Epithelial cell of prostate (primary cell): ENCODE measurements around the gene TRAPPC11.

Experiments
- DNase-seq: peaks from one replicate; pipeline ENCODE4 v3.0.0-alpha.2; 2011; ENCODE audit warnings: low read depth, low spot score
- H3K27ac ChIP-seq: fragments of 450-650 bp; 2 replicates; pipeline ENCODE4 v1.5.1; 2017; ENCODE audit warnings: mild to moderate bottlenecking

The TRAPPC11 gene

GRCh38 chr4:183747931-183748670, 89.0 kb downstream of the TRAPPC11 start:
- no peak overlapping the region for H3K27ac ChIP-seq
- no peak for DNase-seq

DNA sequence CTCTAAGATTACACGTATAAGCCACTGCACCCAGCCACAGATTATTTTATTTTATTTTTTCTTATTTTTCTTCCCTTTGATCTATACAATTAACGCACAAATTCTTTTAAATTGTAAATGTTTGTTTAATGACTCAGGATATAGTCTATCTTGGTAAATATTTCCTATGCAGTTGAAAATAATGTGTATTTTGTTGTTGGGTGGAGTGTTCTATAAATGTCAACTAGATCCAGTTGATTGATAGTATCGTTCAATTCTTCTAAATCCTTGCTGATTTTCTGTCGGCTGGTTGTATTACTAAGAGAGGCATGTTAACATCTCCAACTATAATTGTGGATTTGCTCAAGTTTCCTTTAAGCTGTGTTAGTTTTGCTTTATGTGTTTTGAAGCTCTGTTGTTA, 92.0 kb downstream of the TRAPPC11 start:
- H3K27ac ChIP-seq = no peak overlapping the region
- DNase-seq = no peak

- no peak overlapping the region for H3K27ac ChIP-seq
- no peak for DNase-seq
Observed at GRCh38 chr4:183755596-183755995, 96.5 kb downstream of the TRAPPC11 start.

DNA sequence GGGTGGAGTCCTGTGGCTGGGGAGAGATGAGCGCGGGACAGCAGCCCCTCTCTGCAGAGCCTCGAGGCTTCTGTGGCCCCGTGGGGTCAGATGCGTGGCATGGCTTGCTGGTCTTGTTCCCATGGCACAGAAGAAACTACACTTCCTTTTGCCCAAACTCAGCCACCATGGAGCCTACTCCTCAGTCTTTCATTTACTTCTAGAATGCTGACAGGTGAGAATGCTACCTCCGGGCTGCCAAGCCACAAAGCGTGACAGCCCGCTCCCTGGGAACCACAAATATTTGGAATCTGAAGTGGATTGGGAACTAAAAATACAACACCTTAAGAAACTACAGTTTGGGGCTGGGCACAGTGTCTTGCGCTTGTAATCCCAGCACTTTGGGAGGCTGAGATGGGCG, 98.0 kb downstream of the TRAPPC11 start:
- no peak overlapping the region for H3K27ac ChIP-seq
- DNase-seq = no peak

DNA sequence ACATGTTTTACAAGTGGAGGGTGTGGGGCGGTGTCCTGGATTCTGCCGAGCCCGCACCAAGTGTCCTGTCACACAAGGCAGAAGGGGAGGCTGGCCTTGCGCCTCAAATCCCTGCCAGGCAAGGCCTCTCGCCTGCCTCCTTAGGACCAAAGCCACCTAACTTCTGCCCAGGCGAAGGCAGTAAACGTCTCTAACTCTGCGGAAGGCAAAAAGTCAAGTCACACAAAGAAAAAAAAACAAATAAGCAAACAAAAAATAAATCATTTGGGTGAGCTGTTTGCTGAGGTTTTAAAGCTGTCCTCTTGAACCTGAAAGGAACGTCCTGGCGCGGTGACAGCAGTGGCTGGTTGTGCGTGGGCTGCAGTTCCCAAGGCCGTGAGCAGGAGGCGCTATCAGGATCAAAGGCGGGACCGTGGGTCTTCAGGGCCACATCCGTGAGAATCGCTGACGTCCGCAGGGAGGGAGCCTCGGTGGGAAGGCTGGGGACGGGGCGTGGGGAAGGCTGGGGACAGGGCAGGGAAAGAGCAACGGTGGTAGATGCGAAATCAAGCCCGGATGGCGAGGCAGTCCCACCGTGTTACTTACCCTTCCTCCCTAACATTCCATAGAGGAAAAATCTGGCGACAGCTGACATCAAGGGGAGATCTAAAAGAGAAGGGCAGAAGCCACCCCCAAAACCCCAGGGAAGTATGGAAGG, 99.1 kb downstream of the TRAPPC11 start:
- no peak for DNase-seq
- no peak overlapping the region for H3K27ac ChIP-seq

DNA sequence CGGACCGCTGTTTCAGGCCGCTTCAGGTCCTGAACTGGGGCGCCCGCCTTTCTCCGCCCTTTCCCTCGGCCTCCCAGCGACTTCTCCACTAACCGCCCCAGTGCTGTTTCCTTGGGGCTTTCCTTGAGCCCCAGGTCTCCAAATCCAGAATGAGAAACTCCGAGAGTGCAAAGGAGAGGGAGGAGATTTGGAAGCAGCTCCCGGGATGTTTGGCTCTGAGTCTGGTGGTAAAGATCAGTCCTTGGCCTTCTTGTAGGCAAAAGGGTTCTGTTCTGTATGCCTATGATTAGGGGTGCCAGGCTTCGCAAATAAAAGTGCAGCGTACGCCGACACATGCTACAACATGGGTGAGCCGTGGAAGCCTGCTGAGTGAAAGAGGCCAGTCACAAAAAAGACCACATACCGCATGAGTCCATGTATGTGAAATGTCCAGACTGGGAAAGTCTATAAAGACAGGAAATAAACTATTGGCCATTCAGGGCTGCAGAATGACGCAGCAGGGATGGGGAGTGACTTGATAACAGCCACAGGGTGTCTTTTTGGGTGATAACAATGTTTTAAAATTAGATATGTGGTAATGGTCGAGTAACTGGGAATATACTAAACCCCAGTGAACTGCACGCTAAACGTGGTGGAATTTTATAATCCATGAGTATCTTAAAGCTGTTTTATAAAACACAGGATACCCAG, 99.8 kb downstream of the TRAPPC11 start:
- H3K27ac ChIP-seq = no peak overlapping the region
- no peak for DNase-seq

DNA sequence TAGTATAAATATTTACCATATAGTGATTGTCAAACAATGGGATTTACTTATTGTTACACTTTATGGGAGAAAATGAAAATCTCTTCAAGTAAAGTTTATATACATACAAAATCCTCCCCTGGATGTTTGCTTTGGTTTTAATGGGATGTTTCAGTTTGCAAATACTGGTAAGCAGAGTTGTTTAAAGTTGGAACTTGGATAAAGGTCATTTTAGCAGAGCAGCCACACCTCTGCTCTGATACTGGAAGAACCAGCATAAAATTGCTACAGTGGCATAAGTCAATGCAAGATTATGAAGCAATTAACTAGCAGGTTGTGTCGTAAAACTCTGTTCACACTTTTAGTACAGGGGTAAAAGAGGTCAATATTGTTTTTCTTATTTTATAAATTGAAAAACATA, 101.2 kb downstream of the TRAPPC11 start:
- DNase-seq = no peak
- H3K27ac ChIP-seq = no peak overlapping the region
